HG02623 (cell line): ENCODE measurements around the gene CDH26.
"Not testable (repeated sequence)": the region's sequence is repeated elsewhere in the genome, so short reads cannot be mapped to it uniquely, and the experiment has no call there.

Experiments used
- ATAC-seq: cut with Tn5 transposase; IDR thresholded peaks from one replicate; pipeline ENCODE4 v1.9.1; 2021; ENCODE audit warnings: moderate library complexity; ENCODE audit not compliant: unreplicated experiment

CDH26 gene

DNA sequence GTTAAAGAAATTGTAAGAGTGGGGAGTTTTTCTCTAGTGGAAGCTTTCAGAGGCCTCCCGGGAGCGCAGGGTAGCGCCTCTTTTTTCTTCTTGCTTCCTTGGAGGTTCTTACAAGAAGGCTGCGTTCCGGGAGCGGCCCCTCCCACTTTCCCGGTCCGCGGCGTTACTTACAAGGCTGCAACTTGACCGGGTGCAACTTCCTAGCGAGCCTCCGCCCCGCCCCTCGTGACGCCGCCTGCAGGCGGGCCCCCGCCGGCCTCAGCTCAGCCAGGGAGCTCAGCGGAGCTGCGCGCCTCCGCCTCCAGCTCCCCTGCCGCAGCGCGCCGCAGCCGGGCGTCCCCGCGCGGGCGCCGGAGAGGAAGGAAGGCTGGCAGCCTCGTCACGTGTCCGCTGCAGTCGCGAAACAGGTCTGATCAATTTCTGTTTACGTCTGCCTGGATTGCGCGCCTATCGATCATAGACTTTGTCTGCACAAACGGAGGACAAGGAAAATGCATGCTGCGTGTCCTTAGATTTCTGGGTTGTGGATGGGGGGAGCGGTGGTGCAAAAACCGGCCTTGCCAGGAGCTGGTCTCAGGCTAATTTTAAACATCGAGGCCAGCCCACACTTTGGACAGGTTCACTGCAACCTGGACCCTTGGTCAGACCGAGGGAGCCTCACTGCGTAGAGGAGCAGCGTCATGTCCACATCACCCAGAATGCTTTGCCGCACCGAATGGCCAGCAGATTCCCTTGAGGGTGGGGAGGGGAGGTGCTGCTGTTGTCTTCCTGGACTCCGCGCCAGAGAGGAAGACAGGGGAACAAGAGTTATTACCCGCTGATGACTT lies 17.9 kb upstream of the CDH26 start, which contains the start of the genes FAM217B and PPP1R3D:
FAM217B (plus strand) TSS at position 261 of the 827 bp plus-strand sequence. CDS start 3,555 bp downstream, outside the sequence.
PPP1R3D (minus strand) TSS at position 177 of the 827 bp plus-strand sequence. CDS start 374 bp downstream, outside the sequence.
- ATAC-seq = peak; percentile 93

- no peak for ATAC-seq
Observed at GRCh38 chr20:59940956-59941294, 17.3 kb upstream of the CDH26 start.

- no peak for ATAC-seq
Observed at GRCh38 chr20:59942245-59942644, 16.0 kb upstream of the CDH26 start.

DNA sequence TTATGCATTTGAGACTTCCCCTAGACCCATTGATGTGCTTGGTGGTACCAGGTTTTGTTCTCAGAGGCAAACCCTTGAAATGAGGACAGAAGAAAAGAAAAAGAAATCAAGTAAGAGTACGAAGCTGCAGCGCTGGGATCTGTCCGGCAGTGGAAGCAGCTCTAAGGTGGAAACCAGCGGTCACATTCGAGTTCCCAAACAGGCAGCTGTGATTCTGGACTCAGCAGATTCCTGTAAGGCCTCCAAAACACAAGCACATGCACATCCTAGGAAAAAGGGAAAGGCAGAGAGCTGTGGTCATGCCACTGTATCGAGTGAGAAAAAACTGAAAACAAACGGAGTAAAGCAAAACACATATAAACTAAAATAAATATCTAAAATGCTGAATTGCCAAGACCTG lies 13.5 kb upstream of the CDH26 start:
- no peak for ATAC-seq

DNA sequence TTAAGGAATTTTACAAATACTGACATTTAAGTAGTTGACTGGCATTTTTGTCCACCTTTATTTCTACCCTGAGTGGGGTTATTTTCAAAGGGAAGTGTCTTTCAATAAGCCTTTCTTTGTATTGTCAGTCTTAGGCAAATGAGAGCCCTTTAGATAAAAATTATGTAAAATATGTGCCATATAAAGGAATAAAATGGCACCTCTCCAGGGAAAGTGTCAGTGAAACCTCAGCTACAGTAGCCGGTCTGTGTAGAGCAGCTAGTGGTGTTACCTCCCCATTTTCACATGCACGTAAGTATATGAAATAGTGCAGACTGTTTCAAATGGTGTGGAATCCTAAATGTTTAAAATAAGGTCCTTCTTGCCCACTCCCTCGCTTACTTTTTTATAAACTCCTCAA lies 13.0 kb upstream of the CDH26 start:
- ATAC-seq = no peak

GRCh38 chr20:59945731-59946130 lies 12.5 kb upstream of the CDH26 start:
- no peak for ATAC-seq

DNA sequence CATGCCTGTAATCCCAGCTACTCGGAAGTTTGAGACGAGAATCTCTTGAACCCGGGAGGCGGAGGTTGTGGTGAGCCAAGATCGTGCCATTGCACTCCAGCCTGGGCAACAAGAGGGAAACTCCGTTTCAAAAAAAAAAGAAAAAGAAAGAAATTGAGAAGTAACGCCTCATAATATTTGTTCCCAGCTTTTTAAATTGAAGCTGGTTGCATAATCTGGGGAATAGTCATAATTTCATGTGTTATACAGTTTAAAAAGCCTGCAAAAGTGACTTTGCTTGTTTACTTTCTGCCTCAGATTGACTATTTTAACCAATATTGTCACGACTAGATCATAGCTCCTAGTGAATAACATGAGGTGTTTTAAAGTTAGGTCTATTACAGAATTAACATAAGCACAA lies 10.8 kb upstream of the CDH26 start:
- ATAC-seq = no peak

DNA sequence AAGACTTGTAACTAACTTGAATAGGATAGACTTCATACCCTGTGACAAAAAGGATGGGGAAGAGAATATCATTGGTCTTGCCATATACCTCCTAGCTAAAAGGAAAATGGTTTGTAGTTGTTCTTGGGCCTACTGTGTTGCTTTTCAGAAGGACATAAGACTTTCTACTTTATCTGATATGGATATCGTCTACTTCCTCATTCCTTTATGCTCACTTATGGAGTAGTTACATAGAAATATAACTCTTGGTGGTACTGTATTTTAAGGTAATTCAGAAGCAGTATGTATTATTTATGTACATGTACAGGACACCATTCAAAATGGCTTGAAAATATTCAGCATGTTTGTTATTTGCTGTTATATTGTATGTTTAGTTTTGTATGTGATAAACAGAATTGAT lies 10.0 kb upstream of the CDH26 start:
- ATAC-seq = no peak

DNA sequence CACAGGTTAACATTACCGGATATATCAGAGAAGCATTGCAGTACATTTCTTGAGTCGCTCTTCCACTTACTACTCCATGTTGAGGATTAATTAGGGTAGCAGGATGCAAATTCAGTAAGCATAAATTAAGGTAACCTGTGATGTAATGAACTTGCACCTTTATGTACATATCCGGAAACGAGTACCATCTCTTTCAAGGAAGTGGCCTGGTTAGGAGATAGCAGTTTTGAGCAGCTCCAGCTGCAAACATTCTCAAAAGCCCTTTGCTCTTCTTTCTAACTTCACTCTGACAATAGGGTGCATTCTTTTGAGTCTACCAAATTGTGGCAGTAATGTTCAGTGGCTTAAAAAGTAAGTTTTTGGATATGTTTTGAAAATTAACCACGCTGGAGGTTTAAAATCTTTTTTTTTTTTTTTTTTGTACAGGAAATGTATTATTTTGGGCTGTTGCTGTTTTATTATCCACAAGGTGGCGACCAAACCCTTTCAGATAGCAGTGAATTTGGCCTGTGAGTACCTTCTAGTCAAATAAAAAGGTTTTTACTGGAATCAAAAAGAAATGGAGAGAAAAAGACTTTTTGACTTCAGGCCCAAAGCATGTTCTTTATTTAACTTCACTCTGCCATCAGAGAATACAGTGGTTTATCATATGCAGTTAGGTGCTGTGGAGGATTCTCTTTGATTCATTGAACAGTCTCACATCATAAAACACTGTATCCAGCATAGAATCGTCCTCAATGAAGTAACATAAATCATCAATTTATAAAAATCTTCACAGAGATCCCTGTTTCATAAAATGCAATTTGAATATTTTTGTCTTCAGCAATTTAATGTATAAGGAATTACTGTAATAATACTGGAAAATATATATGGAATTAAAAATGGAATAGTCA lies 9.1 kb upstream of the CDH26 start:
- no peak for ATAC-seq

DNA sequence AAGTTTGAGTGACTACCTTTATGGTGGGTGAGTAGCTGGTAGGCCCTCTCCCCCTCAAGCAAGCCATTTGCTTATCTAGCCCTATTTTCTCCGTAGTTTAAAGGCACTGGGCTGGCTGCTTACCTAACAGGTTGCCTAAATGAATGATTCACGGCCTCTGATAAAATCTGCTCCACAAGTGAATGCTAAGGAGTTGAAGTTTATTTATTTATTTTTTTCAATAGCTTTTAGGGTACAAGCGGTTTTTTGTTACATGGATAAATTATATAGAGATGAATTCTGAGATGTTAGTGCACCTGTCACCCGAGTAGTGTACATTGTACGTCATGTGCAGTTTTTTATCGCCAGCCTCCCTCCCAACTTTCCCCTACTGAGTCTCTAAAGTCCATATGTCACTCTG lies 8.3 kb upstream of the CDH26 start:
- ATAC-seq = no peak

GRCh38 chr20:59954718-59955117 lies 3.5 kb upstream of the CDH26 start:
- ATAC-seq = no peak

GRCh38 chr20:59955131-59955796 lies 3.0 kb upstream of the CDH26 start:
- ATAC-seq = no peak

GRCh38 chr20:59957568-59957967 lies 655 bp upstream of the CDH26 start:
- not testable (repeated sequence) for ATAC-seq

DNA sequence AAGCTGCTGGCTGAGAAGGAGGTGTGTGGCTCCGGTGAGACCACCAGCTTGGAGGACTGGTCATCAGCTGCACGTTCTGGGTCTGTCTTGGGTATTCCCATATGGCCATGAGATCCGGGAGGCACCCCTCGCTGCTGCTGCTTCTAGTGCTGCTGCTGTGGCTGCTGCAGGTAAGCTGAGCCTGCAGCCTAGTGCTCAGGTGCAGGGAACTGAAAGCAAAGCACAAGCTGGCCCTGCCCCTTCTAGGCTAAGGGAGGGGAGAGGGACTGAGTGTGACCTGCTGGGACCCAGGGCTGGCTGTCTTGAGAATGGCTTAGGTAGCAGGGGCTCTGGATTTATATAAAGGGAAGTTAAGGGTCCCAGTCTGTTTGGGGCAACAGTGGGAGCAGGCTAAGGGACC lies 403 bp downstream of the CDH26 start:
- ATAC-seq = no peak

- ATAC-seq = no peak
Observed at GRCh38 chr20:59961423-59961822, 3.2 kb downstream of the CDH26 start.

DNA sequence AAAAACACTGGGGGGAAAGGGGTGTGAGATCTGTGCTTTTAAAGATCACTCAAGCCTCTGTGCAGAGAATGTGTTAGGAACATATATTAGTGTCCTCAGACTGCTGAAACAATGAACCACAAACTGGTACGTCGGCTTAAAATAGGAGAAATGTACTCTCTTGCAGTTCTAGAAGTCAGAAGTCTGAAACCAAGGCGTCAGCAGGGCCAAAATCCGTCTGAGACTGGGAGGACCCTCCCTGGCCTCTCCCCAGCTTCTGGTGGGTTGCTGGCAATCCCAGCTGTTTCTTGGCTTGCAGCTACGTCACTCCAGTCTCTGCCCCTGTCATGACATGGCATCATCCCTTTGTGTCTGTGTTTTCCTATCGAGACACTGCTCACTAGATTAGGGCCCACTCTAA lies 3.9 kb downstream of the CDH26 start:
- ATAC-seq = no peak

DNA sequence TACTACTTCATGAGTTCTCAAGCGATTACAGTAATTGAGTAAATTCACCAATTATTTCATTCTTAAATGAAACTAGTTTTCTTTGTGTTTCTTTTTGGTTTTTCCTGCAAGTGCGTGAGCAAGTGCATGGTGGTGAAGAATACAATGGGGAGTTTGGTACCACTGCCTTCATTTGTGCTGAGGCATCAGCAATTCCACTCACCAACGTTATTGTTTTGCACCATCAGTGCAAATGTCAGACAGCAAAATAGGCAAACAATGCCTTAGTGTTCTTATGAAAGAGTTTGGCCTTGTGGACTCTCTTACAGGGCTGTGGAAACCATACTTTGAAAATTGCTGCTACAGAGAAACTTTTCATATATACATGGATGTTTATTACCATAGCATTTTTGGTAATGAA lies 8.2 kb downstream of the CDH26 start:
- no peak for ATAC-seq

- ATAC-seq = no peak
Observed at GRCh38 chr20:59971428-59971827, 13.2 kb downstream of the CDH26 start.

DNA sequence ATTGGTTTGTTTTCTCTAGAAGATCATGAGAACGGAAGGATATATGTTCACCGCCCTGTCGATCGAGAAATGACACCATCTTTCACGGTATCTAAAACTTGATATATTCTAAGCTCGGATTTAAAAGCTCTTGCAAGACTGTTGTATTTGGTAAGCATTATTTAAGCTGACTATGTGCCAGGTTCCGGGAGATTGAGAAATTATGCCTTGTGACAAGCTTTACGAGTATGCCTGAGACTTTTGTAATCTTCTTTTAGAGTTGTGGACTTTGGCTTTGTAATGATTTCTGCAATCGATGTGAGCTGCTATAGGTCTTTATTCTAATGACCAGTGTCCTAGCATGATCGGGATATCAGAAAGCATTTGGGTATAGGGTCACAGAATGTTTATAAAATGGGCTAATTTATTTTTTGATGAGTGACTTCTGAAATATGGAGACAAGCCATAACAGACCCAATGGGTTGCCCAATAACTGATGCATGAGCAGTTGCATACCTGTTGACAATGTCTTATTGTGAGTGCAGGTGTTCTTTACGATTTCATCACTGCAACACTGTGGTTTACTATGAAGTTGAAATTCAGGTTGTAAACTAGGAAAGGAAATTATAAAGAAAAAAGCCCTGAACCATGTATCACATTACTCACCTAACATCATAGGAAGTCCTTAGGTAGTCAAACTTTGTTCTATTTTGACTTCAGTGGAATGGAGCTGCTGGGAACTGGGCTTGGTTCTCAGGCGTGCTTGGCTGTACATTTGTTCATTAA lies 14.0 kb downstream of the CDH26 start:
- no peak for ATAC-seq

- no peak for ATAC-seq
Observed at GRCh38 chr20:59976156-59976782, 18.0 kb downstream of the CDH26 start.
